GM18505 (cell line): ENCODE results near the gene ZNF609.

ENCODE experiments used
- ATAC-seq: cut with Tn5 transposase; IDR thresholded peaks from one replicate; pipeline ENCODE4 v1.9.1; 2021; ENCODE audit not compliant: unreplicated experiment
- POLR2A ChIP-seq: IDR thresholded peaks from 4 replicates; pipeline ENCODE4 v1.6.1; 2011; ENCODE audit warnings: borderline replicate concordance; ENCODE audit not compliant: insufficient read depth, insufficient read length; ENCODE audit errors: extremely low read depth

ZNF609 gene

DNA sequence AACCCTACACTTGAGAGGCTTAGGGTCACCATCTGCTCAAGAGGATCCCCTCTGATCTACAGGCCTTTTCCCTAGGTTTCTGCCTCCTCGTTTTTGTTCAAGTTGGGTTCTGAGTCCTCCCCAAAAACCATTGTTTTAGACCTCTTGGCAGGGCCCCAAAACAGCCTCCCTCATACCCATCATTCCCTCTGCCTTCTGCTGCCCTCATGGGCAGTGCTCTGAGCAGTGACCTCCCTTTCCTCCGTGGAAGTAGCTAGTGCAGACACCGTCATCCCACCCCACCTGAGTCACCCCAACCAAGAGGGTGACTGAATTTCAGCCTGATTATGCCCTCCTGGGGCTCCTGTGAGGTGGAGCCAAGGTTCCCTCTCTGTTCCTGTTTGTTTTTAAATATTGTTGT lies 223.0 kb downstream of the ZNF609 start:
- ATAC-seq, result no peak
- TF ChIP-seq POLR2A, result no peak

DNA sequence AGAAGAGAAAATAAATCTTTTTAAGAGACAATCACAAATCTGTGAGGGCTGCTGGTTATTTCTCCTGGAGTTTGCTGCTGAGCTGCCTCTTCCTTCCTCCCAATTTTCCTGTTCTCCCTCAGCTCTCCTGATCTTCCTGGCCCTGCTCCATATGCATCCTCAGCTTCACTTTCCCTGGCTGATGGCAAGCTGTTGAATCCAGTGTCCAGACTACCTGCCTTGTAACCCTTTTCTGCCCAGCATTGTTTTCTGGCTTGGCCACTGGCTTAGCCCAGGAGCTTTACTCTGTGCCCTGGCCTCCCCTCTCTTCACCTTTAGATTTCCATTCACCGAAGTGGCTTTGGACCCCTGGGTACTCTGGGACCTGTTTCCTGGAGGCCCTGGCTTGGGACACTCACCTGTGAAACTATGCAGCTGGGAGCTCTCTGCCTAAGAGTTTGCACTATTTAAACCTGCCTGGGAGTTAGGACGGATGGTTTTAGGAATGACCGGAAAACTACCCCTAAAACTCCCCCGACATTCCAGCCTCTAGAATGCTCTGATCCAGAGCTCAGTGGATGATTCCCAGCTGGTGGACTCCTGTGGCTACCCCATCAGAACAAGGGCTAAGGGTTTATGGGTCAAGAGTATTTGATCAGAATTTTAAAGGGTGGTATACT lies 225.0 kb downstream of the ZNF609 start:
- TF ChIP-seq POLR2A, result no peak
- no peak for ATAC-seq

DNA sequence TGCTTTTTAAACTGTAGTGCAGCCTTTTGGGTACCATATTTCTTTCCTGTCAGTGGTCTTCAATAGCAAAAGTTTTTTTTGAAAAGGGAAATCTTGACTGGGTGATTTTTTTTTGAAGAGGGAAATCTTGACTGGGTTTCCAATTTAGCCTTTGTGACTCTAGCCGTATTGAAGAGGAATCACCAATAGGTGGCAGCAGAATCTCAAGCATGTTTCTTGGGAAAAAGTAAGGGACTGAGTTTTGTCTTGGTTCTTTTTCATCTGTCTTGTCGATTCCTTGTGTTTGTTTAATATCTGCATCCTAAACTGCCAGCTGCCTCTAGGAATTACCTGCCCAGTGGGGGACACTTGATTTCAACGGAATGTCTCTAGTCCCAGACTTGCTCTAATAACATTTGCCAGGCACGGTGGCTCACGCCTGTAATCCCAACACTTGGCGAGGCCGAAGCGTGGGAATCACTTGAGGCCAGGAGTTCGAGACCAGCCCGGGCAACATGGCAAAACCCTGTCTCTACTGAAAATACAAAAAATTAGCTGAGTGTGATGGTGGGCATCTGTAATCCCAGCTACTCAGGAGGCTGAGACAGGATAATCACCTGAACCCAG lies 225.9 kb downstream of the ZNF609 start:
- ATAC-seq, result no peak
- TF ChIP-seq POLR2A, result no peak

DNA sequence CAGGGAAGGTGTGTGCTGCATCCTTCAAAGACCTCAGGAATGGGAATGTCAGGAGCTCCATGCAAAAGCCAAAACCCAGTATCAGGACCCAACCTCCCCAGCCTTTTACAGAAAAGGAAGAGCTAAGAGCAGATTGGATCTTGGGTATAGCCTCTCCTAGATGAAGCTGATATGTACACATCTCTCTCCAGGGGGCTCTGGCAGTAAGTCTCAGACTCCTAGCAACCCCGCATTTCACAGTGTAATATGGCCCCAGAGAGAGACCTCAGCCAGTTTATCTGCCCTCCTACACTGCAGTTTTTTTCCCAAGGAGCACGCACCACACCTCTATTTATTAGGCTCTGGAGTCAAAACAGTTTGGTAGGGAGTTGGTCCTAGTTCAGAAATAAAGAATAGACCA lies 226.8 kb downstream of the ZNF609 start:
- TF ChIP-seq POLR2A, result no peak
- no peak for ATAC-seq

- no peak for ATAC-seq
- TF ChIP-seq POLR2A, result no peak
Observed at GRCh38 chr15:64687688-64688087, 227.3 kb downstream of the ZNF609 start.

DNA sequence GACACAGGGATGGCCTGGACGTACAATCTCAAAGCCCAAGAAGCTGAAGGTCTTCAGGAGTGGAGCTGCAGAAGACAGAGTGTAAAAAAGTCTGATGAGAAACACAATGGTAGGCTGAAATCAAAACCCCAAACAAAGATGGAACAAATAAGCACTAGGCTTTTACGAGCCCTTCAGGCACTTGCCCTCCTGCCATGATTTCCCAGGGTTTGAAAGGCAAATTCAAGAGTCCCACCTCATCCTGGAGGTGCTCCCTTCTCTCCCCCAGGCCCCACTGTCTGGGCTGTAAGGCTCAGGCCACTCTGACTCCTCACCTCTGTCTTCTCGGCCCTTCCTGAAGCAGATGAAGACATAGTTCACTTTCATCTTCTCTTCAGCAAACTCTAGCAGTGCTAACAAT lies 228.4 kb downstream of the ZNF609 start:
- no peak for TF ChIP-seq POLR2A

DNA sequence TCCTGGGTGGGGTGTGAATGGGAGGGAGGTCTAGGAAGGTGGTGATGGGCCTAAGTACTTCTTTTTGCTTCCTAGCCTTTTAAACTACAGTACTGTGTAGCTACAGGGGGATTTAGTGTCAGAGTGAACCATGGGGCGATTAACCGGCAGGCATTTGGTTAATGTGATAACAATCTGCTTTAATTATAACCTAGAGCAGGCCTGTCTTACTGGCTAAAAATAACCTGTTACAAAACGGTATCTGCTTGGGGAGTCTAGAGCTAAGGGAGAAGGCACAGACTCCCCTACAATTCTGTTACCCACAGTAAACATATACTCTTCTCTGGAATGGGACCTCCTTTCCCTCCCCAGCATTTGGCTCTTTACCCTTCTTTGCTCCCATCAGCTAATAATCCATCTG lies 229.6 kb downstream of the ZNF609 start:
- no peak for ATAC-seq
- no peak for TF ChIP-seq POLR2A

More for the DNA sequence above, 228.4 kb downstream of the ZNF609 start:
- ATAC-seq, result no peak

GRCh38 chr15:64690578-64691296 lies 230.4 kb downstream of the ZNF609 start:
- no peak for ATAC-seq
- TF ChIP-seq POLR2A, result no peak

DNA sequence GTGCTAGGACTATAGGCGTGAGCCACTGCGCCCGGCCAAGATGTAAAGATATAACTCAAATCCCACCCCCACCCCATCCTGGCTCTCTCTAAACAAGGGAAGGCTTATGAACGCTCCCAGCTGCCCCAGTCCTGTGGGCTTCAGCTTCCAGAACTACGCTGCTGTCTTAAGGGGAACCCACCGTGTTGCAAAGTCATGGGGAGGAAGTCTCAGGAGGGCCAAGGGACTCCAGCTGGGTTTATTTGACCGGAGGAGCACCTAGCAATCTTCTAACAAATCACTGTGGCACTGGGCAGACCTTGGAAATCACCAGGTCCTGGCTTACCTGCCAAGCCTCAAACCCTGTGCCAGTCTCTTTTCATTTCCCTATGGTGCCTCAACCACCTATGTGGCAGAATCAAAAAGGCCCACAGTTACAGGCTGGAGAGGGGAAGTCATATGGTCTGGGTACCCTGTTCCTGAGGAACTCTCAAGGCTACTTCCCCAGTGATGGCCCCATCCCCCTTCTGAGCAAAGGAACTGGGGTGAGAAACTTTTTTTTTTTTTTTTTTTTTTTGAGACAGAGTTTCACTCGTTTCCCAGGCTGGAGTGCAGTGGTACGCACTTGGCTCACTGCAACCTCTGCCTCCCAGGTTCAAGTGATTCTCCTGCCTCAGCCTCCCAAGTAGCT lies 231.7 kb downstream of the ZNF609 start:
- no peak for TF ChIP-seq POLR2A
- ATAC-seq, result no peak

DNA sequence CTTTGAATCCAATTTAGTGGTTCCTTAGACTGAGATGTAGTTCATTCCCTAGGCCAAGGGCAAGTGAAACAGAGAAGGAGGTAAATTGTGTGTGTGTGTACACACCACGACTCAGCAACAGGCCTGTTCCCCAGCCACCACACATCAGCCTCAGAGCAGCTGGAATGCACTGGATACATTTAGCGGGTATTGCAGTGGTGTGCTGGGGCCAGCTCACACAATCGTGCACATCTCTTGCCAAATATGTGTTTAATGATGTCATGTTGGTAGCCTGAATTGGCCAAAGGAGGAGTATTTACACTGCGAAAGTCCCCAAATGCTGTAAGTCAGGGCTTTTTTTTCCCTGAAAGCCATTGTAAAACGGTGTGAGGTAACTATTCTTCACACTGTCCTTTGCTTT lies 232.8 kb downstream of the ZNF609 start:
- TF ChIP-seq POLR2A, result peak; percentile 19
- no peak for ATAC-seq

GRCh38 chr15:64694816-64695215 lies 234.4 kb downstream of the ZNF609 start:
- ATAC-seq, result no peak
- no peak for TF ChIP-seq POLR2A

DNA sequence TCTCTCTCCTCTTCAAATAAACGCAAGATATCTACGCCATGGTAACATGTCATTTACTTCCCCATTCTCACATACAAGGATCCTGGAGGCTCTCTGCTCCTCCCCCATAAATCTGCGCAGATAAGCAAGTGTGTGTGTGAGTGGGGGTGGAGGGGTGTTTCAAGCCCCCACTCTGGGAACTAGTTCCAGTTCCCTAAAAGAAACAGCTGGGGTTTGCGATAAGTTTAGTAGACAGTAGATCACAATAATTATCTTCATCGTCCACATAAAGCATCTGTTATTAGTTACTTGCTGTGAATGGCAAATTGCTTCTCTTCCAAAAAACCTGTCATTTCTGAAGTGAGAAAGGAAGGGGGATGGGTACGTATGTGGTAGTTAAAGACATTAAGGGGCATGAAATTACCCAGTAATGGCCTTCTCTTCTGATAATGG lies 235.2 kb downstream of the ZNF609 start:
- no peak for ATAC-seq
- TF ChIP-seq POLR2A, result no peak

DNA sequence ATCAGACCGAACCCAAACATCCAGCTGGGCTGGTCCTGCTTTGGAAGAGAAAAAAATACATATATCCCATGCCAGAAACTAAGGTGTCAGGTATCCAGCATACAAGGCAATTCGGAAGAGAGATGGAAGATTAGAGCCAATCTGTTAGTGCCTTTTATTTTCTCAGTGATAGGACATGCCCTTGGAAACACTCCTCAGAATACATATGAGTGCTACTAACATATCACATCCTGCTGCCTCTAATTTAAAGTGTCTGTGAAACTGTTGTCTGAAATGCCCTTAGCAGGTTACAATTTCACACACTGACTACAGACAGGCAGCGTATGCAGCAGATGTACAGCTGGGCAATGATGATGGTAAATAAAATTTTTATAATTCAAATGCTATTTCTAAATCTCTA lies 236.1 kb downstream of the ZNF609 start:
- no peak for ATAC-seq
- TF ChIP-seq POLR2A, result no peak
